Amniotic epithelial cell (primary cell): ENCODE results near the gene CHMP4A.
A peak's percentile ranks its signal among the peaks of the same experiment; 100 is the strongest.

ENCODE experiments used
- DNase-seq: peaks from one replicate; pipeline ENCODE4 v3.0.0-alpha.2; 2010; ENCODE audit warnings: low read depth

The CHMP4A gene

DNA sequence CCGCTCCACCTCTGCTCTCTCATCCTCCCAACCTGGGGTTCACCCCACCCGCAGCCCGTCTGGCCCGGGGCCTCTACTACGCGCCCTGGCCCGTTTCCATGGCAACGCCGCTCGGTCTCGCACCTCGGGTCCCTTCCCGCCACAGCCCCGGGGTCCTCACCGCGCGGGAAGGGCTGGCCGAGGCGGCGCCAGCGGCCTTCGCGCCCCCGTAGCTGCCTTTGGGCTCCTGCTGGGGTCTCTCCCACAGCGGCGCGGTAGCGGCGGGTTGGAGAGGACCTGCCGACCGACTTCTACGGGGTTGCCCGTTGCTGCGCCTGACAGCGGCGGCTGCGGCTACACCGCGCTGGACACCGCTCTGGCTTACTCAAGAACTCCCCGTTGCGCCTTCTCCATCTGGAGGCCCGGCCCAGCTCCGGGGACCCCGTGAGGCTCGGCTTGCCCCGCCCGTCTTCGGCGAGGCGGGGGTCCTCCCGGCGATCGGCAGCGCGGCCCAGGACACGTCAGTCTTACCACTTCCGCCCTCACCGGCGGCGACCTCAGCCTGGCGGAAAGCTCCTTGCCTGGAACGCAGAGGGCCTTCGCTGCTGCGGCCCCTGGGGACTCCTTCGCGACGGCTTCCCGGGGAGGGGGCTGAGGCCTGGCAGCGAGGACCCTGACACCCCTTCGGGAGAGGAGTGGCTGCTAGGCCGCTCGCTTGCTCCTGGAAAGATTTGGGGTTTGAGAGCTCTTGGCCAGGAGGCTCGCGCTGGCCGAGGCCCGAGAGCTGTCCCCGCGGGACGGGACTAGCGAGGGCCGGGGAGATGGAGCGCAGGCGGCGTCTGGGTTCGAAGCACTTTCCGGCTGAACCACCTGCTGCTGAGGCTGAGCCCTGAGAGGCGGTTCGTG, 17.9 kb downstream of the CHMP4A start, which contains the start of gene TM9SF1:
TSS of gene TM9SF1 (minus strand) at position 256 of the 885 bp plus-strand sequence. CDS start 422 bp downstream, outside the sequence.
- peak; percentile 83 for DNase-seq

DNA sequence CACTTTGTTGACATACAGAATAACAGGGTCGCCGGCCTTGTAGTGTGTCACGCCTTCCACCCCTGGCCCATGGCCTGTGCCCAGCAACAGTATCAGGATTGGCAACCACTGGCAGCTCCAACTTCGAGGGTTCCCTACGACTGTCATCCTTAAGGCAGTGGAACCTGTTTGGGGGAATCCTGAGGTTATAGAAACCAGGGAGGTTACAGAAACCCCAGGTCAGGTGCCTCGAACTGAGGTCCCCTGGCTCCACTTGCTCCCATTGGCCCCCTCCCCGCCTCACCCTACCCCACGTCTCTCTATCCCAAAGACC, 18.5 kb downstream of the CHMP4A start:
- no peak for DNase-seq

DNA sequence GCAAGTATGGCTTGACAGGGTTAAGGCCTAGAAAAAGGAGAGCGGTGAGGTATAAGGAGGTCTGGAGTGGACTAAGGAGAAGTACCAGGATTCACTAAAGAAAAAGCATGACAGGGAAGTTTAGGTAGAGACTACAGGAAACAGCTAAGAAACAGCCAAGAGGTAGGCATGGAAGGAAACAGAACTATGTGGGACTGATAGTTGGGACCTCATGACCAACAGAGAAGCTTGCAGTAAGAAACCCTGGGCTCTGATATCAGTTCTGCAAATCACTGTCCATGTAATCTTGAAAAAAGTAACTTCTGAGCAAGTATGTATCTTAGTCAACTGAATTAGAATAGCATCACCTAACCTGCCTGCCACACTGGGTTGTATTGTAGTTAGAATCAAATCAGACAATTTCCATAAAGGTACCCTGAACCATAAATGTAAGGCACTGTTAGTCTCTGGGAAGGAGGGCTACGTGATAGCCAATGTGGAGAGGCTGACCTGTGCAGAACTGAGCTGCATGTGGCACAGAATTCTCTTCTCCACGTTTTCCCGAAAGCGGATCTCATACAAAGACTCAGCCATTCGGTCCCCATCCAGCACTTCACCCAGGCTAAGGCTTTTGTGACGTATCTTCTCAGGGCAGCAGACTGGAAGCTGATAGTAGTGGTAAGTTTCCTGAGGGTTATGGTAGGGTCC, 19.0 kb downstream of the CHMP4A start:
- DNase-seq = no peak

DNA sequence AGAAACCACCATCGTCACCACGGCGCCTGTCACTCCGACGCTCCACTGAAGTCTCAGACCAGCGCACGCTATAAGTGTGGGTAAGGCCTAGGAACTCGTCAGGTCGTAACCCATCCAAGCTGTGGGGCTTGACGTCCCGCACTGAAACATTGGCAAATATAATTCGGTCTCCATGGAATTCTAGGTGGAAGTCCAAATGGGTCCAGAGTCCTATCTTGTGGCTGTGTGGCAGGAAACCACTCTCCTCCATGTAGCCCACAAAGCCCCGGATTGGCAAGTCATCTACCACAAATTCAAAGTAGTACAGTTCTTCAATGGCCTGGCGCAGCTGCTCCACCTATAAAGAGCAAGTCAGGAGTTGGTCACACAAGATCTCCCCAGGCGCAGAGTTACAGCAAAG, 20.4 kb downstream of the CHMP4A start:
- DNase-seq = no peak

DNA sequence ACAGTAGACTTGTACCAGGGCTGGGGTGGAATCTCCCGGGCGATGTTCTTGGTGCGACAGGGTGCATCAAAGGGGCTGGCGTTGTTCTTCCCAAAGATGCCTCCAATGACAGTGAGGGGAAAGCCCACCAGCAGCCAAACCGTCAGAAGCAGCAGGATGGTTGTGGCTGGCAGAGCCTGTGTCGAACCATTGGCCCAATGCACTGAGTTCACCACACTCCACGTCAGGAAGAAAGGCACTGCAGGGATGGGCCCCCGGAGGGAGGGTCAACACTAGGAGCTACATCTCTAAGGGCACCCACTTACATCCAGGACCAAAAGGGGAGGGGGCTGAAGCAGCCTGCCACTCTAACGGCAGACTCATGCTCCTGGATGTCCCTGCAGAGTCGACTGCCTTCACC, 22.9 kb downstream of the CHMP4A start:
- no peak for DNase-seq

GRCh38 chr14:24189460-24189859, 23.8 kb downstream of the CHMP4A start:
- no peak for DNase-seq

DNA sequence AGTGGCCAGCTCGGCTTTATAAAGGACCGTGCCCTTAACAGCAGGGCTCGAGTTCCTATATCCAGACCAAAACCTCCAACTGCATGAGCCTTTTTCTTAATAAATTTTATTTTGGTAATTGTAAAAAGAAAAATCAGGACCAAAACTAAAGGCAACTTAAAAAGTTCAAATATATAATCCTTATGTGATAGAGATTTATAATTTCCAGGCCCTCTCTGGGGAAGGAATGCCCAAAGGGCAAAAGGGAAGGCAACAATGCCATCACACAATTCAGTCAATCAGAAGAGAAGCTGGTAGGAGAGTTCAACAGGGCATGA, 24.3 kb downstream of the CHMP4A start:
- DNase-seq = no peak

GRCh38 chr14:24188251-24189058, 24.8 kb downstream of the CHMP4A start, which contains the start of gene IPO4:
IPO4 (minus strand) TSS chr14:24188816; CDS start chr14:24188787, 29 bp downstream.
- DNase-seq = peak; percentile 98

DNA sequence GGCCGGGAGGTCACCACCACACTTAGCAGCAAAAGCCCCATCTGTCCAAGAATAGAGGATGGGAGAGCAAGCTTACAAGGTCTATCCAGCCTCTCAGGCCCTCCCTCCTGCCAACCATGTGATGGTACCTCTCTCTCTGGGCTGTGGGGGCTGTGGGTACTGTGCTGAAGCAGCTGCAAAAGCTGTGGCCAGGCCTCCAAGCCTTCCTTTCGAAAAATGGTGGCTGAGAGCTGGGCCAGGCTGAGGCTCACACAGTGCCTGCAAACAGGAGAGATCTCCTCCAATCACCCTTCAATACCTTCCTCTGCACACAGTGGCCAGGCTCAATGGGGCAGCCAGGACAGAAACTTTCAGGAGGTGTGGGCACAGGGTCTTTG, 25.8 kb downstream of the CHMP4A start:
- no peak for DNase-seq

GRCh38 chr14:24186831-24187538, 26.3 kb downstream of the CHMP4A start:
- DNase-seq = no peak

DNA sequence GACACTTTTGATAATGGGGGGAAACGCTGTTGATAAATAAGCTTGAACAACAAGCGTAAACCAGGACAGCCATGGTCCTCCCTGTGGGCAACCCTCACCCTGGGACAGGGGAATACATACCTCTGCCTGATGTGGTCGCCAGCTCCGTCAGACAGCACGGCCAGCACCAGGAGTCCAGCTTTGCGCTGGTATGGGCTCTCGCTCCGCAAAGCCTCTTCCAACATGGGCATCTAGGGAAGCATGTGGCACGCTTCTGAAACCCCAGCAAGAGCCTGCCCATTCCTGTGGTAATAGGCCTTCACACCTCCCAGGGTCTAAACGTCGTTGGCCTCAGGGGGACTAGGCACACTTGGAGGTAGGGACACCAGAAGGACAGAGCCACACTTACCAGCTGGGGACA, 27.5 kb downstream of the CHMP4A start:
- no peak for DNase-seq

GRCh38 chr14:24185026-24185425, 28.3 kb downstream of the CHMP4A start:
- no peak for DNase-seq

GRCh38 chr14:24184104-24184970, 29.0 kb downstream of the CHMP4A start:
- DNase-seq = no peak

DNA sequence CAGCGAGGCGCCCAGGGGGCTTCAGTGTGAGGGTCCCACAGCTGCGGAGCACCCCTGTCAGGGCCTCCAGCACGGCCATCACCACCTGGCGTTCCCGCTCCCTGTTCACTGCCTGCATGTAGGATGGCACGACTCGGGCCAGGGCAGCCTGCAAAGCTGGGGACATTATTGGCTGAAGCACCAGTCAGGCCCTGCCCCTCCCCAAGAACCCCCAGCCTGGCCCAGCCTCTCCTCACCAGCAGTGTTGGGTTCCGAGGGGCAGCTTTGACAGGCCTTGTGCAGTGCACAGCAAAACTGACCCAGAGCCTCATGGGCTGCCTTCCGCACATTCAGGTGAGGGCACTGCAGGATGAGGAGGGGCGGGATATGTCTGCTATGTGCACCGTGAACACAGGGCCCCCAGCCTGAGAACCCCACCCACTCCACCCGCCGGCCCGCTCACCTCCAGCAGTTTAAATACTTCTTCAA, 30.2 kb downstream of the CHMP4A start:
- no peak for DNase-seq

- no peak for DNase-seq
These were observed 31.0 kb downstream of the CHMP4A start for GRCh38 chr14:24182110-24182882.

DNA sequence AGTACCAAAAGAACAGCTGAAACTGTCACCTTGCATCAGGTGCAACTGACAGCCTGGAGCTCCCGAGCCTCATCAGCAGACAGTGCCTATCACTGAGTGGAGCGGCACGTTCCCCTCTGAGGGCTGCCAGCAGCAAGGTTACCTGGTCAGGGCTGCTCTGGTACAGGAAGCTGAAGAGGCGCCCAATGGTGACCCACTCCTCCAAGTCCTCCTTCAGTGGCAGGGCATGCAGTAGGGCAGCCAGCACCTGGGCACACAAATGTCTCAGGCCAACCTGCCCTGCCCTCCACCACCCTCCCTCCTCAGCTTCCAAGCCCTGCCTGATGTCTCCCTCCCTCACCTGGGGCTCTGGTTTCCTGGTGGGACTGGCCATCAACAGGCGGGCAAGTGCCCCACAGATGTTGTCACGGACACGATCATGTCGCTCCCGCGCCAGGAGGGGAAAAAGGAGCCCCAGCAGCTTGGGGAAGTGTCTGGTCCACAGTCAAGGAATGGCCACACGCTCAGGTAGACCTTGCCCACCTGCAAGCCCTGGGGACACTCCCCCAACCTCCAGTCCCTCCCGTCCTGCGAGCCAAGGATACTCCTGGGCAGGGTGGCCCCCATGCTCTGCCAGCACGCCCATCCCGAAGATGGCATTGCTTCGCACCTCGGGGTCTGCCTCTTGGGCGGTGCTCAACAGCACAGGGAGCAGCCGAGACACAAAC, 31.8 kb downstream of the CHMP4A start:
- DNase-seq = no peak

GRCh38 chr14:24179961-24180796, 33.1 kb downstream of the CHMP4A start:
- DNase-seq = peak; percentile 82

DNA sequence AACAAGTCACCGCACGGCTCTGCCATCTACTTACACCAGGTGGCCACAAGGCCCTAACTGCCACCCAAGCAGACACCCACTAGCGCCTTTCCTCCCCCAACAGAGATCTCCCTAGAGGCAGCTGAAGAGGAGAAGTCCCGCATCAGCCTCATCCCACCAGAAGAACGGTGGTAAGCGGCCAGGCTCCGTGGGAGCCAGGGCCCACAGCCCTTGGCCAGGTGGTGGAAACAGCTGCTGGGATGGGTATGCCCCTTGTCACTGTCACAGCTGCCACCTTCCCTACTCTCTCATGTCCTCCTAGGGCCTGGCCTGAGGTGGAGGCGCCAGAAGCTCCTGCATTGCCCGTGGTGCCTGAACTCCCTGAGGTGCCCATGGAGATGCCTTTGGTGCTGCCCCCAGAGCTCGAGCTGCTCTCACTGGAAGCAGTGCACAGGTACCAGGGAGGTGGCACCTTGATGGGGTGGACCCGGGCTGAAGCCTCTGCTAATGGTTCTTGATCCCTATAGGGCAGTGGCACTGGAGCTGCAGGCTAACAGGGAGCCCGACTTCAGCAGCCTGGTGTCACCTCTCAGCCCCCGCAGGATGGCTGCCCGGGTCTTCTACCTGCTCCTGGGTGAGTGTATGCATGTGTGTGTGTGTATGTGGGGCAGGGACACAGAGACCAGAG, 33.9 kb downstream of the CHMP4A start:
- no peak for DNase-seq
